Astrocyte of the cerebellum (primary cell): ENCODE results near the gene KBTBD7.
"Not testable (repeated sequence)": the region's sequence is repeated elsewhere in the genome, so short reads cannot be mapped to it uniquely, and the experiment has no call there.

ENCODE experiments used
- DNase-seq: peaks from one replicate; pipeline ENCODE4 v3.0.0-alpha.2; 2011; ENCODE audit warnings: low read depth
- H3K4me3 ChIP-seq: 2 replicates; pipeline ENCODE4 v1.5.1; 2011; ENCODE audit warnings: mild to moderate bottlenecking, low read depth, low read length, moderate library complexity
- CTCF ChIP-seq: IDR thresholded peaks from 2 replicates; pipeline ENCODE4 v1.5.1; 2012; ENCODE audit warnings: low read length, low read depth, moderate library complexity, mild to moderate bottlenecking; ENCODE audit errors: missing control alignments
- in situ Hi-C: cut with HindIII; loops from 2 replicates; pipeline ENCODE4 v1.10.0; 2017; ENCODE audit warnings: low sequenced_read_pairs

The KBTBD7 gene

GRCh38 chr13:41179593-41180250 is 14.6 kb downstream of the KBTBD7 start:
- TF ChIP-seq CTCF = no peak
- no peak overlapping the region for H3K4me3 ChIP-seq

GRCh38 chr13:41178040-41178439 is 16.3 kb downstream of the KBTBD7 start:
- DNase-seq = no peak
- H3K4me3 ChIP-seq = no peak overlapping the region
- in situ Hi-C loops = no loop called here
- no peak for TF ChIP-seq CTCF

More at GRCh38 chr13:41179593-41180250, 14.6 kb downstream of the KBTBD7 start:
- in situ Hi-C loops = no loop called here
- no peak for DNase-seq

GRCh38 chr13:41177616-41178015 is 16.8 kb downstream of the KBTBD7 start:
- no peak for DNase-seq
- TF ChIP-seq CTCF = no peak
- no peak overlapping the region for H3K4me3 ChIP-seq
- in situ Hi-C loops = no loop called here

GRCh38 chr13:41175576-41175975 is 18.8 kb downstream of the KBTBD7 start:
- in situ Hi-C loops = not testable (repeated sequence)

GRCh38 chr13:41162151-41162550 is 32.2 kb downstream of the KBTBD7 start:
- in situ Hi-C loops = no loop called here

More at GRCh38 chr13:41175576-41175975, 18.8 kb downstream of the KBTBD7 start:
- not testable (repeated sequence) for H3K4me3 ChIP-seq, DNase-seq

GRCh38 chr13:41159174-41159573 is 35.2 kb downstream of the KBTBD7 start:
- in situ Hi-C loops = no loop called here
- no peak for TF ChIP-seq CTCF
- no peak for DNase-seq
- no peak overlapping the region for H3K4me3 ChIP-seq

More at GRCh38 chr13:41162151-41162550, 32.2 kb downstream of the KBTBD7 start:
- H3K4me3 ChIP-seq = no peak overlapping the region
- no peak for DNase-seq
- no peak for TF ChIP-seq CTCF

GRCh38 chr13:41157048-41157717 is 37.2 kb downstream of the KBTBD7 start:
- no peak for TF ChIP-seq CTCF
- no peak overlapping the region for H3K4me3 ChIP-seq
- in situ Hi-C loops = no loop called here
- DNase-seq = no peak
